ENCODE measurements around the gene PSD4. TPM values are rescaled to one million over a fixed set of nuclear protein-coding genes. Genes with fewer than 3 reads are reported as not detected.

PSD4 gene
- total and polyA plus RNA-seq, 2 experiments from 2014 or later, result 15.1 to 26.5 TPM

DNA sequence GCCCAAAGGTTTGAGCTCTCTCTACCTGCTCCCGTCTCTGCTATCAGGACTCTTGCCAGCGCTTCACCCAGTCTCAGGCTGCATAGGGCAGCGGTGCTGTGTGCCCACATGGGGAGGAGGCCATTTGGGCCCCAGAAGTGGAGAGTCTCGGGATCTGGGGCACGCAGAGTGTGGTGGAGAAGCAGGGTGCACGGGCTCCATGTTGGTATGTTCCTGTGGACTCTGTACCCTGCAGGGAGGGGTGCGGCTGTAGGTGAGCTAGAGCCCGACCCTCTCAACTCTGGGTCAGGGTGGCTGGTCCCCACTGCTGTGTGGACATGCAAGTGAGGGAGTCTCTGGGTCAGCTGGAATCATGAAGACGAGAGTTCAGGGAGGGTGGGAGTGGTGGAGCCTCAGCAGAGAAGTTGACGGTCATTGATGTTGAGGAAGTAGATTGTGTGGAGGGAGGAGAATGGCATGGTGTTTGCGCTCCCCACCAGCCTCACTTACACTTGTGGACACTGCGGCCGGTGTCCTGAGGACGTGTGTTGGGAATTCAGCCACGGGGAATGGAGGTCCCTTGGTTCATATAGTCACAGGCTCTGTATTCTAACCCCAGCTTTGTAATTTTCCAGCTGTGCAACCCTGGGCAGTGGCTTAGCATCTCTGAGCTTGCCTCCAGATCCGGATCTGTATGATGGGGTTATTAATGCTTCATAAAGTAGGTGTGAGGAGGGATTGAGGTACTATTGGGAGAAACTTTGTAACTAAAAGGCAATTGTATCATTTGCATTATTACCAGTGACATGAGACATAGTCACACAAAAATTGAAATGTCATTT lies 840 bp upstream of the PSD4 start:
- no peak for DNase-seq (ENCODE audit: low spot score)
- Histone ChIP-seq H3K9me2 (replicated peaks; ENCODE audit: insufficient read depth) (no peaks in the 10 kb centered on the region), H3K9me3 (ENCODE audit: low read depth) (no peaks in the 10 kb centered on the region), H3K27ac (no peak overlapping the region), H3K79me2 (no peaks in the 10 kb centered on the region), H3K4me1 (ENCODE audit: insufficient read depth) (no peaks in the 10 kb centered on the region), H4K20me1 (ENCODE audit: insufficient read depth, poor library complexity, severe bottlenecking) (no peaks in the 10 kb centered on the region), H2AFZ (no peak overlapping the region), H3K27me3 (no peaks in the 10 kb centered on the region), H3K4me2 (no peak overlapping the region), H3K36me3 (replicated peaks; ENCODE audit: insufficient read depth, low read depth) (no peaks in the 10 kb centered on the region), H3K4me3 (no peak overlapping the region)
- 93% methylated on average over 16 of the region's 16 CpGs for WGBS (ENCODE audit: low lambda C conversion rate, missing lambda C conversion rate)
- TF ChIP-seq EZH2phosphoT487 (IDR thresholded peaks at IDR 0.05; ENCODE audit: low read depth, severe bottlenecking, unreplicated experiment) (no peak), EZH2 (IDR thresholded peaks at IDR 0.05; ENCODE audit: borderline replicate concordance) (no peak)
- TF ChIP-seq, protein P1, sequence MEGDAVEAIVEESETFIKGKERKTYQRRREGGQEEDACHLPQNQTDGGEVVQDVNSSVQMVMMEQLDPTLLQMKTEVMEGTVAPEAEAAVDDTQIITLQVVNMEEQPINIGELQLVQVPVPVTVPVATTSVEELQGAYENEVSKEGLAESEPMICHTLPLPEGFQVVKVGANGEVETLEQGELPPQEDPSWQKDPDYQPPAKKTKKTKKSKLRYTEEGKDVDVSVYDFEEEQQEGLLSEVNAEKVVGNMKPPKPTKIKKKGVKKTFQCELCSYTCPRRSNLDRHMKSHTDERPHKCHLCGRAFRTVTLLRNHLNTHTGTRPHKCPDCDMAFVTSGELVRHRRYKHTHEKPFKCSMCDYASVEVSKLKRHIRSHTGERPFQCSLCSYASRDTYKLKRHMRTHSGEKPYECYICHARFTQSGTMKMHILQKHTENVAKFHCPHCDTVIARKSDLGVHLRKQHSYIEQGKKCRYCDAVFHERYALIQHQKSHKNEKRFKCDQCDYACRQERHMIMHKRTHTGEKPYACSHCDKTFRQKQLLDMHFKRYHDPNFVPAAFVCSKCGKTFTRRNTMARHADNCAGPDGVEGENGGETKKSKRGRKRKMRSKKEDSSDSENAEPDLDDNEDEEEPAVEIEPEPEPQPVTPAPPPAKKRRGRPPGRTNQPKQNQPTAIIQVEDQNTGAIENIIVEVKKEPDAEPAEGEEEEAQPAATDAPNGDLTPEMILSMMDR (IDR thresholded peaks at IDR 0.05; ENCODE audit: poor library complexity), result no peak

DNA sequence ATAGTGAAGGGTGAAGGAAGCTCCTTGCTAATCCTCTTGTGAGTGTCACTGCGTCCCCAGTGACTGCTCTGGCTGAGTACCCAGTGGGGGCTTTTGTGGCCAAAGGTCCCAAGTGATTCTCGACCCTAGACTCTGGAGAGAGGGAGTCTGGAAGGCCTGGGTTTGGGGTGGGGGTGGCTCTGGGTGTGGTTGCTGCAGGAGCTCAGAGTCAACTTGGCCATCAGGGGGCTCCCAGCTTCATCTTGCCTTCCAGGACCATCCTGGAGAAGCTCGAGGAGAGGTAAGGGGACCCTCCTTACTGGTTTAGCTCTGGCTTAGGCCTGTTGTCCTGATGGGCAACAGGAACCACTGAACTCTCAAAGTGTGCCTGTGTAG lies 592 bp downstream of the PSD4 start:
- DNase-seq (ENCODE audit: low spot score), result no peak
- Histone ChIP-seq H3K4me3 (no peak overlapping the region), H3K9me3 (ENCODE audit: low read depth) (no peaks in the 10 kb centered on the region), H4K20me1 (ENCODE audit: insufficient read depth, poor library complexity, severe bottlenecking) (no peaks in the 10 kb centered on the region), H3K4me1 (ENCODE audit: insufficient read depth) (no peaks in the 10 kb centered on the region), H3K79me2 (no peaks in the 10 kb centered on the region), H3K27ac (no peak overlapping the region), H3K4me2 (no peak overlapping the region), H2AFZ (no peak overlapping the region), H3K9me2 (replicated peaks; ENCODE audit: insufficient read depth) (no peaks in the 10 kb centered on the region), H3K27me3 (no peaks in the 10 kb centered on the region), H3K36me3 (replicated peaks; ENCODE audit: insufficient read depth, low read depth) (no peaks in the 10 kb centered on the region)
- TF ChIP-seq EZH2 (IDR thresholded peaks at IDR 0.05; ENCODE audit: borderline replicate concordance) (no peak), EZH2phosphoT487 (IDR thresholded peaks at IDR 0.05; ENCODE audit: low read depth, severe bottlenecking, unreplicated experiment) (no peak)
- TF ChIP-seq, protein P1 (IDR thresholded peaks at IDR 0.05; ENCODE audit: poor library complexity), result no peak
- WGBS (ENCODE audit: low lambda C conversion rate, missing lambda C conversion rate), result 81% methylated on average over 3 of the region's 3 CpGs

DNA sequence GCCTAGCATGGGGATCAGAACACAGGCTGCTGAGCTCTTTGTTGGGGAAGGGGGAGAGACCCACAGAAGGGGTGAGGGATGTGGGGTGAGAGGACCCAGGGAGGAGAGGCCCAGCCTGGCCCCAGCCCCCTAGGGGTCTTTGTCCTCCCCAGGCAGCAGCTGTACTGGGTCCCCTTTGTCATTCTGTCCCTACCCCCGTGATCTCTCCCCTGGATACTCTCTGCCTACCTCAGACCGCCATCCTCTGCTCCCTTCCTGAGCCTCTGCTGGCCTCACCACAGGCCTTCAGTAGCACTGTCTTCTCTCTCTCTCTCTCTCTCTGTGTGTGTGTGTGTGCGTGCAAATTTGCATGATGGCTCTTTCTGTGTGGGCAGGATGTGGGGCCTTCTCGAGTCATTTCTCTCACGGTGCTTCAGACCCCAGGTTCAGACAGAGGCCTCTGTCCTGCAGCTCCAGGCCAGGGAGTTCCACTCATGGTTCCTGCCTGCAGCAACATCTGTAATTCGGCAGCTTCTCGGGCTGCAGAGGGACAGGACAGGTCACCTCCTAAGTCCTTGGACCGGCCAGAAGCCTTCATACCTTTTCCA lies 1.4 kb downstream of the PSD4 start:
- Histone ChIP-seq H2AFZ (no peak overlapping the region), H3K36me3 (replicated peaks; ENCODE audit: insufficient read depth, low read depth) (no peaks in the 10 kb centered on the region), H3K4me1 (ENCODE audit: insufficient read depth) (peaks cover 2% of the 10 kb centered on the region), H3K4me2 (no peak overlapping the region), H4K20me1 (ENCODE audit: insufficient read depth, poor library complexity, severe bottlenecking) (no peaks in the 10 kb centered on the region), H3K27ac (no peak overlapping the region), H3K9me3 (ENCODE audit: low read depth) (no peaks in the 10 kb centered on the region), H3K27me3 (no peaks in the 10 kb centered on the region), H3K9me2 (replicated peaks; ENCODE audit: insufficient read depth) (no peaks in the 10 kb centered on the region), H3K79me2 (no peaks in the 10 kb centered on the region), H3K4me3 (no peak overlapping the region)
- no peak for DNase-seq (ENCODE audit: low spot score)
- TF ChIP-seq, protein P1 (IDR thresholded peaks at IDR 0.05; ENCODE audit: poor library complexity), result no peak
- no peak for TF ChIP-seq EZH2 (IDR thresholded peaks at IDR 0.05; ENCODE audit: borderline replicate concordance)
- no peak for TF ChIP-seq EZH2phosphoT487 (IDR thresholded peaks at IDR 0.05; ENCODE audit: low read depth, severe bottlenecking, unreplicated experiment)
- 70% methylated on average over 8 of the region's 8 CpGs for WGBS (ENCODE audit: low lambda C conversion rate, missing lambda C conversion rate)
